Activated CD8-positive, alpha-beta T cell treated with anti-CD3 and anti-CD28 coated beads, Interleukin-2, amount 10 ng/mL, durations not matched to agents 7 days and 5 days (primary cell): ENCODE data around the gene PRDX5. TPM values are rescaled to one million over a fixed set of nuclear protein-coding genes. Genes with fewer than 3 reads are reported as not detected.
A peak's percentile ranks its signal among the peaks of the same experiment; 100 is the strongest.
"Not testable (repeated sequence)": the region's sequence is repeated elsewhere in the genome, so short reads cannot be mapped to it uniquely, and the experiment has no call there.

ENCODE experiments used
- ATAC-seq: fragments of 150-1000 bp; cut with Tn5 transposase; one replicate; pipeline ENCODE4 v1.10.0; 2021; ENCODE audit warnings: moderate library complexity
- CTCF ChIA-PET: fragments of 350-600 bp; sonication (Branson Sonifier 250); formaldehyde crosslinking; loops from one replicate; lab custom pipeline; 2021; ENCODE audit warnings: antibody characterized with exemption; lab: Charles Lee
- POLR2A ChIA-PET: fragments of 350-600 bp; sonication (Branson Sonifier 250); formaldehyde crosslinking; loops from one replicate; lab custom pipeline; 2021; ENCODE audit warnings: antibody characterized with exemption; lab: Charles Lee
- DNase-seq: peaks from one replicate; pipeline ENCODE4 v3.0.0-alpha.2; 2020
- H3K27ac Mint-ChIP-seq: one replicate; pipeline ENCODE4 v1.8.0; 2021; ENCODE audit warnings: mild to moderate bottlenecking, mixed read lengths
- H3K27me3 Mint-ChIP-seq: one replicate; pipeline ENCODE4 v1.8.0; 2021; ENCODE audit warnings: low read depth, mixed read lengths
- H3K36me3 Mint-ChIP-seq: one replicate; pipeline ENCODE4 v1.8.0; 2021; ENCODE audit warnings: low read depth, mixed read lengths
- H3K4me1 Mint-ChIP-seq: one replicate; pipeline ENCODE4 v1.8.0; 2021; ENCODE audit warnings: low read depth, mixed read lengths
- H3K4me3 Mint-ChIP-seq: one replicate; pipeline ENCODE4 v1.8.0; 2021; ENCODE audit warnings: mild to moderate bottlenecking, mixed read lengths
- H3K9me3 Mint-ChIP-seq: one replicate; pipeline ENCODE4 v1.8.0; 2022; ENCODE audit warnings: mixed read lengths; ENCODE audit not compliant: insufficient read depth
- total RNA-seq, 2 experiments: library from RNA; stranded (reverse); gene quantifications; one replicate each; pipeline ENCODE4 v1.2.3, GENCODE V29; 2021

PRDX5 gene
- total RNA-seq, 2 experiments from 2014 or later = 102 to 106 TPM

GRCh38 chr11:64307795-64308194 lies 10.1 kb upstream of the PRDX5 start:
- ChIA-PET POLR2A (interaction anchor here (0.7 to 5.5 kb wide), 2 partner anchors 10 to 1472 kb away, joined by 3 to 39 read pairs; partner anchors contain the start of genes PRDX5 and TRMT112), CTCF (interaction anchor here (1.3 to 1.9 kb wide), 2 partner anchors 10 to 24 kb away, joined by 4 to 7 read pairs; partner anchors contain the start of genes PRDX5 and TRMT112)
- H3K9me3 Mint-ChIP-seq, DNase-seq, H3K27me3 Mint-ChIP-seq, ATAC-seq: not testable (repeated sequence)
- H3K36me3 Mint-ChIP-seq = peaks cover 28% of the 10 kb centered on the region
- H3K4me3 Mint-ChIP-seq = peak overlapping the region; percentile 22
- H3K4me1 Mint-ChIP-seq = peaks cover 54% of the 10 kb centered on the region
- peak overlapping the region; percentile 30 for H3K27ac Mint-ChIP-seq

- ChIA-PET CTCF (interaction anchor here (1.2 to 1.3 kb wide), 2 partner anchors 9 to 19 kb away, joined by 3 to 6 read pairs; no protein-coding TSS in a partner anchor), POLR2A (no interaction called here)
- ATAC-seq = no peak
- H3K27me3 Mint-ChIP-seq = no peaks in the 10 kb centered on the region
- H3K4me3 Mint-ChIP-seq = no peak overlapping the region
- peaks cover 46% of the 10 kb centered on the region for H3K36me3 Mint-ChIP-seq
- DNase-seq = no peak
- H3K27ac Mint-ChIP-seq = peak overlapping the region; percentile 60
- peaks cover 38% of the 10 kb centered on the region for H3K4me1 Mint-ChIP-seq
- H3K9me3 Mint-ChIP-seq = no peaks in the 10 kb centered on the region
Measured at GRCh38 chr11:64312947-64313346, 5.0 kb upstream of the PRDX5 start.

GRCh38 chr11:64313491-64314145 lies 4.3 kb upstream of the PRDX5 start:
- Mint-ChIP-seq H3K9me3 (no peaks in the 10 kb centered on the region), H3K27ac (peak overlapping the region; percentile 60), H3K27me3 (no peaks in the 10 kb centered on the region), H3K36me3 (peaks cover 46% of the 10 kb centered on the region), H3K4me1 (peaks cover 43% of the 10 kb centered on the region), H3K4me3 (no peak overlapping the region)
- ATAC-seq (no peak), DNase-seq (no peak)
- ChIA-PET POLR2A (no interaction called here), CTCF (interaction anchor here (1.2 to 1.3 kb wide), 2 partner anchors 9 to 18 kb away, joined by 3 to 6 read pairs; no protein-coding TSS in a partner anchor)

GRCh38 chr11:64314146-64314804 lies 3.6 kb upstream of the PRDX5 start:
- peaks cover 49% of the 10 kb centered on the region for H3K4me1 Mint-ChIP-seq
- DNase-seq (no peak), ATAC-seq (no peak)
- H3K27ac Mint-ChIP-seq = no peak overlapping the region
- no peak overlapping the region for H3K4me3 Mint-ChIP-seq
- no peaks in the 10 kb centered on the region for H3K27me3 Mint-ChIP-seq
- ChIA-PET CTCF (no interaction called here), POLR2A (no interaction called here)
- peaks cover 45% of the 10 kb centered on the region for H3K36me3 Mint-ChIP-seq
- no peaks in the 10 kb centered on the region for H3K9me3 Mint-ChIP-seq

- Mint-ChIP-seq H3K27ac (peak overlapping the region; percentile 12), H3K36me3 (peaks cover 43% of the 10 kb centered on the region)
- DNase-seq = no peak
Measured at GRCh38 chr11:64314805-64315561, 2.9 kb upstream of the PRDX5 start.

DNA sequence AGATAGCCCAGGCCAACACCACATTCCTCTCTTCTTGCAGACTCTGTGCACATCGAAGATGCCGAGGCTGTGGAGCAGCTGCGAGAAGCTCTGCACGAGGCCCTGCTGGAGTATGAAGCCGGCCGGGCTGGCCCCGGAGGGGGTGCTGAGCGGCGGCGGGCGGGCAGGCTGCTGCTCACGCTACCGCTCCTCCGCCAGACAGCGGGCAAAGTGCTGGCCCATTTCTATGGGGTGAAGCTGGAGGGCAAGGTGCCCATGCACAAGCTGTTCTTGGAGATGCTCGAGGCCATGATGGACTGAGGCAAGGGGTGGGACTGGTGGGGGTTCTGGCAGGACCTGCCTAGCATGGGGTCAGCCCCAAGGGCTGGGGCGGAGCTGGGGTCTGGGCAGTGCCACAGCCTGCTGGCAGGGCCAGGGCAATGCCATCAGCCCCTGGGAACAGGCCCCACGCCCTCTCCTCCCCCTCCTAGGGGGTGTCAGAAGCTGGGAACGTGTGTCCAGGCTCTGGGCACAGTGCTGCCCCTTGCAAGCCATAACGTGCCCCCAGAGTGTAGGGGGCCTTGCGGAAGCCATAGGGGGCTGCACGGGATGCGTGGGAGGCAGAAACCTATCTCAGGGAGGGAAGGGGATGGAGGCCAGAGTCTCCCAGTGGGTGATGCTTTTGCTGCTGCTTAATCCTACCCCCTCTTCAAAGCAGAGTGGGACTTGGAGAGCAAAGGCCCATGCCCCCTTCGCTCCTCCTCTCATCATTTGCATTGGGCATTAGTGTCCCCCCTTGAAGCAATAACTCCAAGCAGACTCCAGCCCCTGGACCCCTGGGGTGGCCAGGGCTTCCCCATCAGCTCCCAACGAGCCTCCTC lies 2.0 kb upstream of the PRDX5 start:
- Mint-ChIP-seq H3K4me1 (peaks cover 57% of the 10 kb centered on the region), H3K4me3 (peak overlapping the region; percentile 89), H3K27ac (peak overlapping the region; percentile 100), H3K36me3 (peaks cover 45% of the 10 kb centered on the region)
- not testable (repeated sequence) for DNase-seq, H3K27me3 Mint-ChIP-seq, H3K9me3 Mint-ChIP-seq, ATAC-seq
- ChIA-PET CTCF (interaction anchor here (1.0 to 5.3 kb wide), 6 partner anchors 13 to 133 kb away, joined by 3 to 137 read pairs (median 14); partner anchors contain the start of genes ESRRA and FERMT3), POLR2A (interaction anchor here (2.5 to 3.9 kb wide), 5 partner anchors 10 to 109 kb away, joined by 18 to 44 read pairs (median 37); partner anchors contain the start of genes CCDC88B, ESRRA and FERMT3)

More at GRCh38 chr11:64314805-64315561, 2.9 kb upstream of the PRDX5 start:
- ChIA-PET POLR2A (no interaction called here), CTCF (no interaction called here)
- ATAC-seq = no peak
- H3K4me3 Mint-ChIP-seq = no peak overlapping the region
- H3K9me3 Mint-ChIP-seq = no peaks in the 10 kb centered on the region
- peaks cover 53% of the 10 kb centered on the region for H3K4me1 Mint-ChIP-seq
- H3K27me3 Mint-ChIP-seq = no peaks in the 10 kb centered on the region

- POLR2A ChIA-PET = interaction anchor here (0.7 to 3.9 kb wide), 18 partner anchors 11 to 509 kb away, joined by 3 to 44 read pairs (median 6); partner anchors contain the start of genes CCDC88B, ESRRA, FERMT3 and PPP1R14B
- Mint-ChIP-seq H3K27ac (peak overlapping the region; percentile 100), H3K4me1 (peaks cover 55% of the 10 kb centered on the region), H3K27me3 (no peaks in the 10 kb centered on the region), H3K4me3 (peak overlapping the region; percentile 89), H3K9me3 (no peaks in the 10 kb centered on the region), H3K36me3 (peaks cover 47% of the 10 kb centered on the region)
- DNase-seq = peak; percentile 59
- CTCF ChIA-PET = interaction anchor here (0.7 to 5.3 kb wide), 23 partner anchors 8 to 801 kb away, joined by 3 to 137 read pairs (median 5); partner anchors contain the start of genes BAD, CCDC88B, ESRRA and FERMT3
- peak; percentile 7 for ATAC-seq
Measured at GRCh38 chr11:64316672-64317324, 1.1 kb upstream of the PRDX5 start.

GRCh38 chr11:64317325-64317960 lies 478 bp upstream of the PRDX5 start, which contains the start of gene TRMT112:
Gene TRMT112, minus strand, starts transcription at chr11:64317559. Its CDS starts 33 bp downstream, at chr11:64317526.
- Mint-ChIP-seq H3K27ac (peak within 1 kb of the TSS; percentile 100), H3K27me3 (no peaks in the 10 kb centered on the region), H3K9me3 (no peaks in the 10 kb centered on the region), H3K4me3 (peak within 1 kb of the TSS; percentile 89), H3K36me3 (peaks cover 48% of the 10 kb centered on the region), H3K4me1 (peaks cover 54% of the 10 kb centered on the region)
- peak; percentile 99 for DNase-seq
- ATAC-seq = peak; percentile 76
- ChIA-PET CTCF (interaction anchor here (0.6 to 5.3 kb wide), 33 partner anchors 8 to 800 kb away, joined by 3 to 137 read pairs (median 4); partner anchors contain the start of genes BAD, CCDC88B, ESRRA and FERMT3), POLR2A (interaction anchor here (0.7 to 3.9 kb wide), 24 partner anchors 10 to 794 kb away, joined by 3 to 44 read pairs (median 4); partner anchors contain the start of genes BAD, CCDC88B, ESRRA and FERMT3)

DNA sequence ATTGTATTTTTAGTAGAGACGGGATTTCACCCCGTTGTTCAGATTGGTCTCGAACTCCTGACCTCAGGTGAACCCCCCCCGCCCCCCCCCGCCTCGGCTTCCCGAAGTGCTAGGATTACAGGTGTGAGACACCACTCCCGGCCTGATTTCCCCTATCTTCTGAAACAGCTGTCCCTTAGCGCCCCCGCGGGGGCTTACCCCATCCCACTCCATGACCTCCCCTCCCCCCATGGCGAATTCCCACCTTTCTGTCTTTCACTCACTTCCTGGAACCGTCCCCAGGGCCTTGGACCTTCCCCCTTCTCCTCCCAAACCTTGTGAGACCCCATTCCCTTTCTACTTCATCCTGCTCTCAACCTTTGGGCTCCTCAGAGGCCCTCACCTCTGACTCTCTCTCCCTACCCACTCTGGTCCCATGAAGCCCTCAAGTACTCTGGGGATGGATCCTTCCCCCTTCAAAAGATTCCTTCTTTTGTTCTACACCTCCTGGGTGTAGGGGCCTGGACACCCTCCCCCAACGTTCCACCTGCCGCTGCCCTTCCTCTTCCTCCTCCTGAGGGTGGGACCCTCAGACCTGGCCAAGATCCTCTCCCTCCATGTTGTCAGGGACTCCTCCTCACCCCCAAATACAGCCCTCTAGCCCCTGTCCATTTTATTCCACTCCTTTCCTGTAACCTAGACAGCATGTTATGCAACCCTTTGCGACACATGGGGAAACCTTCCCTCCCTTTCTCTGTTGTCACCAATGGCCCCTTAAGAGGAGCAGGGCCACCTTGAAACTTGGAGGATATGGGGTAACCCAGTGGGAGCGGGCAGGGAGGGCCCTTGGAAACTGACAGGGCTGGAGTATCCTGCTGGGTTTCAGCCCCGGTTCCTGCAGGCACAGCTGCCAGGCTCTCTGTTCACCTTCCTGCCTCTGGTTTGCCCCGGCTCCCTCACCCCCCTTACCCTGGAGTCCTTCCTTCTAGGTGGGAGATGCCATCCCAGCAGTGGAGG lies 1.1 kb downstream of the PRDX5 start:
- POLR2A ChIA-PET = interaction anchor here (2.3 to 3.9 kb wide), 5 partner anchors 13 to 112 kb away, joined by 12 to 44 read pairs (median 37); partner anchors contain the start of genes CCDC88B, ESRRA and FERMT3
- CTCF ChIA-PET = interaction anchor here (1.2 to 5.3 kb wide), 7 partner anchors 13 to 115 kb away, joined by 3 to 137 read pairs (median 17); partner anchors contain the start of genes CCDC88B, ESRRA and FERMT3
- Mint-ChIP-seq H3K27me3 (no peaks in the 10 kb centered on the region), H3K9me3 (no peaks in the 10 kb centered on the region), H3K36me3 (peaks cover 40% of the 10 kb centered on the region), H3K27ac (peak overlapping the region; percentile 100), H3K4me1 (peaks cover 44% of the 10 kb centered on the region), H3K4me3 (peak overlapping the region; percentile 89)
- ATAC-seq (no peak), DNase-seq (no peak)
